ENCODE data around the gene LRRC3B.

LRRC3B gene

GRCh38 chr3:26668696-26669095 lies 46.1 kb downstream of the LRRC3B start:
- no peaks in the 10 kb centered on the region for H3K4me1 ChIP-seq (ENCODE audit: insufficient read depth, insufficient read length)
- H3K27me3 ChIP-seq (ENCODE audit: insufficient read depth, insufficient read length) = no peaks in the 10 kb centered on the region
- H3K4me3 ChIP-seq (ENCODE audit: insufficient read length, low read depth) = no peak overlapping the region
- H3K36me3 ChIP-seq (ENCODE audit: insufficient read depth, insufficient read length, low read length) = no peaks in the 10 kb centered on the region
- H3K9ac ChIP-seq (ENCODE audit: insufficient read length, low read depth) = no peak overlapping the region
- no peak for DNase-seq (ENCODE audit: low read depth, low spot score)
- no peaks in the 10 kb centered on the region for H3K9me3 ChIP-seq (ENCODE audit: insufficient read depth, low read length)
- no peak for TF ChIP-seq YY1 (IDR thresholded peaks at IDR 0.05; ENCODE audit: insufficient read depth, insufficient read length)
- TF ChIP-seq ZNF274 (IDR thresholded peaks at IDR 0.05; ENCODE audit: low read depth, low read length) = no peak
- TF ChIP-seq SUZ12 (IDR thresholded peaks at IDR 0.05; ENCODE audit: extremely low read depth, insufficient read depth, insufficient read length) = no peak

- DNase-seq (ENCODE audit: low read depth, low spot score) = no peak
- no peaks in the 10 kb centered on the region for H3K4me1 ChIP-seq (ENCODE audit: insufficient read depth, insufficient read length)
- no peak overlapping the region for H3K9ac ChIP-seq (ENCODE audit: insufficient read length, low read depth)
- H3K9me3 ChIP-seq (ENCODE audit: insufficient read depth, low read length) = no peaks in the 10 kb centered on the region
- no peak overlapping the region for H3K4me3 ChIP-seq (ENCODE audit: insufficient read length, low read depth)
- TF ChIP-seq YY1 (IDR thresholded peaks at IDR 0.05; ENCODE audit: insufficient read depth, insufficient read length) = no peak
- TF ChIP-seq SUZ12 (IDR thresholded peaks at IDR 0.05; ENCODE audit: extremely low read depth, insufficient read depth, insufficient read length) = no peak
- TF ChIP-seq ZNF274 (IDR thresholded peaks at IDR 0.05; ENCODE audit: low read depth, low read length) = no peak
- H3K36me3 ChIP-seq (ENCODE audit: insufficient read depth, insufficient read length, low read length) = no peaks in the 10 kb centered on the region
- H3K27me3 ChIP-seq (ENCODE audit: insufficient read depth, insufficient read length) = no peaks in the 10 kb centered on the region
Observed at GRCh38 chr3:26675336-26675735, 52.8 kb downstream of the LRRC3B start.

GRCh38 chr3:26681632-26682031 lies 59.1 kb downstream of the LRRC3B start:
- TF ChIP-seq ZNF274 (IDR thresholded peaks at IDR 0.05; ENCODE audit: low read depth, low read length) (no peak), YY1 (IDR thresholded peaks at IDR 0.05; ENCODE audit: insufficient read depth, insufficient read length) (no peak), SUZ12 (IDR thresholded peaks at IDR 0.05; ENCODE audit: extremely low read depth, insufficient read depth, insufficient read length) (no peak)
- no peaks in the 10 kb centered on the region for H3K4me1 ChIP-seq (ENCODE audit: insufficient read depth, insufficient read length)
- no peaks in the 10 kb centered on the region for H3K36me3 ChIP-seq (ENCODE audit: insufficient read depth, insufficient read length, low read length)
- H3K27me3 ChIP-seq (ENCODE audit: insufficient read depth, insufficient read length) = no peaks in the 10 kb centered on the region
- no peaks in the 10 kb centered on the region for H3K9me3 ChIP-seq (ENCODE audit: insufficient read depth, low read length)
- no peak overlapping the region for H3K4me3 ChIP-seq (ENCODE audit: insufficient read length, low read depth)
- H3K9ac ChIP-seq (ENCODE audit: insufficient read length, low read depth) = no peak overlapping the region
- DNase-seq (ENCODE audit: low read depth, low spot score) = no peak

- no peak for TF ChIP-seq SUZ12 (IDR thresholded peaks at IDR 0.05; ENCODE audit: extremely low read depth, insufficient read depth, insufficient read length)
- TF ChIP-seq ZNF274 (IDR thresholded peaks at IDR 0.05; ENCODE audit: low read depth, low read length) = no peak
- TF ChIP-seq YY1 (IDR thresholded peaks at IDR 0.05; ENCODE audit: insufficient read depth, insufficient read length) = no peak
- Histone ChIP-seq H3K9me3 (ENCODE audit: insufficient read depth, low read length) (no peaks in the 10 kb centered on the region), H3K9ac (ENCODE audit: insufficient read length, low read depth) (no peak overlapping the region), H3K27me3 (ENCODE audit: insufficient read depth, insufficient read length) (no peaks in the 10 kb centered on the region), H3K4me3 (ENCODE audit: insufficient read length, low read depth) (no peak overlapping the region), H3K36me3 (ENCODE audit: insufficient read depth, insufficient read length, low read length) (no peaks in the 10 kb centered on the region), H3K4me1 (ENCODE audit: insufficient read depth, insufficient read length) (no peaks in the 10 kb centered on the region)
- DNase-seq (ENCODE audit: low read depth, low spot score) = no peak
Observed at GRCh38 chr3:26682406-26682805, 59.8 kb downstream of the LRRC3B start.

GRCh38 chr3:26683902-26684301 lies 61.3 kb downstream of the LRRC3B start:
- Histone ChIP-seq H3K9ac (ENCODE audit: insufficient read length, low read depth) (no peak overlapping the region), H3K36me3 (ENCODE audit: insufficient read depth, insufficient read length, low read length) (no peaks in the 10 kb centered on the region), H3K4me1 (ENCODE audit: insufficient read depth, insufficient read length) (no peaks in the 10 kb centered on the region), H3K9me3 (ENCODE audit: insufficient read depth, low read length) (no peaks in the 10 kb centered on the region), H3K4me3 (ENCODE audit: insufficient read length, low read depth) (no peak overlapping the region), H3K27me3 (ENCODE audit: insufficient read depth, insufficient read length) (no peaks in the 10 kb centered on the region)
- no peak for TF ChIP-seq YY1 (IDR thresholded peaks at IDR 0.05; ENCODE audit: insufficient read depth, insufficient read length)
- no peak for TF ChIP-seq ZNF274 (IDR thresholded peaks at IDR 0.05; ENCODE audit: low read depth, low read length)
- no peak for TF ChIP-seq SUZ12 (IDR thresholded peaks at IDR 0.05; ENCODE audit: extremely low read depth, insufficient read depth, insufficient read length)
- DNase-seq (ENCODE audit: low read depth, low spot score) = no peak

- H3K4me3 ChIP-seq (ENCODE audit: insufficient read length, low read depth) = no peak overlapping the region
- no peaks in the 10 kb centered on the region for H3K9me3 ChIP-seq (ENCODE audit: insufficient read depth, low read length)
- H3K27me3 ChIP-seq (ENCODE audit: insufficient read depth, insufficient read length) = no peaks in the 10 kb centered on the region
- TF ChIP-seq ZNF274 (IDR thresholded peaks at IDR 0.05; ENCODE audit: low read depth, low read length) (no peak), YY1 (IDR thresholded peaks at IDR 0.05; ENCODE audit: insufficient read depth, insufficient read length) (no peak), SUZ12 (IDR thresholded peaks at IDR 0.05; ENCODE audit: extremely low read depth, insufficient read depth, insufficient read length) (no peak)
- H3K9ac ChIP-seq (ENCODE audit: insufficient read length, low read depth) = no peak overlapping the region
- no peaks in the 10 kb centered on the region for H3K4me1 ChIP-seq (ENCODE audit: insufficient read depth, insufficient read length)
- no peak for DNase-seq (ENCODE audit: low read depth, low spot score)
- no peaks in the 10 kb centered on the region for H3K36me3 ChIP-seq (ENCODE audit: insufficient read depth, insufficient read length, low read length)
Observed at GRCh38 chr3:26687466-26687865, 64.9 kb downstream of the LRRC3B start.

- Histone ChIP-seq H3K9me3 (ENCODE audit: insufficient read depth, low read length) (no peaks in the 10 kb centered on the region), H3K9ac (ENCODE audit: insufficient read length, low read depth) (no peak overlapping the region), H3K4me3 (ENCODE audit: insufficient read length, low read depth) (no peak overlapping the region), H3K27me3 (ENCODE audit: insufficient read depth, insufficient read length) (no peaks in the 10 kb centered on the region), H3K4me1 (ENCODE audit: insufficient read depth, insufficient read length) (no peaks in the 10 kb centered on the region), H3K36me3 (ENCODE audit: insufficient read depth, insufficient read length, low read length) (no peaks in the 10 kb centered on the region)
- TF ChIP-seq SUZ12 (IDR thresholded peaks at IDR 0.05; ENCODE audit: extremely low read depth, insufficient read depth, insufficient read length) (no peak), ZNF274 (IDR thresholded peaks at IDR 0.05; ENCODE audit: low read depth, low read length) (no peak), YY1 (IDR thresholded peaks at IDR 0.05; ENCODE audit: insufficient read depth, insufficient read length) (no peak)
- no peak for DNase-seq (ENCODE audit: low read depth, low spot score)
Observed at GRCh38 chr3:26699553-26699952, 77.0 kb downstream of the LRRC3B start.

All from NT2/D1 (cell line).